SK-N-SH (cell line): ENCODE measurements around the gene AGO3. TPM values are rescaled to one million over a fixed set of nuclear protein-coding genes. Genes with fewer than 3 reads are reported as not detected.
A peak's percentile ranks its signal among the peaks of the same experiment; 100 is the strongest.

Experiments
- CTCF ChIA-PET: fragments of 300-600, 350-600 bp; formaldehyde crosslinking; extraction: SDS; loops from one replicate; lab custom pipeline; 2021; lab: Yijun Ruan, JAX
- POLR2A ChIA-PET: fragments of 350-600 bp; sonication (Branson Sonifier 250); formaldehyde crosslinking; extraction: SDS; loops from one replicate; lab custom pipeline; 2020; ENCODE audit warnings: antibody characterized with exemption, inconsistent platforms; lab: Yijun Ruan, JAX
- DNase-seq: peaks from one replicate; pipeline ENCODE4 v3.0.0; 2012
- H2AFZ ChIP-seq: fragments of 200-600 bp; sonication (generic); 2 replicates; pipeline ENCODE4 v1.8.1; 2016; ENCODE audit warnings: antibody characterized with exemption, mild to moderate bottlenecking, low read depth
- H3F3A ChIP-seq: fragments of 200-600 bp; sonication (generic); replicated peaks from 2 replicates; pipeline ENCODE3; 2016; ENCODE audit warnings: antibody characterized with exemption, mild to moderate bottlenecking; ENCODE audit not compliant: insufficient read depth
- H3K27ac ChIP-seq, 2 experiments: fragments of 200-500 bp in 1 of 2; fragments of 200-600 bp in 1 of 2; sonication (Bioruptor generic) in 1 of 2; sonication (generic), shearing (Covaris generic) in 1 of 2; 2 replicates each; pipeline versions ENCODE4 v1.5.1 to v1.6.1; 2014 to 2016; ENCODE audit warnings: low read depth in 2 of 2, inconsistent platforms in 1 of 2, low read length in 1 of 2, mild to moderate bottlenecking in 1 of 2, mixed read lengths in 1 of 2
- H3K27me3 ChIP-seq: fragments of 200-600 bp; sonication (generic), shearing (Covaris generic); 2 replicates; pipeline ENCODE4 v1.6.1; 2016; ENCODE audit warnings: mixed run types; ENCODE audit not compliant: insufficient read depth
- H3K36me3 ChIP-seq, 2 experiments: fragments of 200-500 bp in 1 of 2; fragments of 200-600 bp in 1 of 2; sonication (Bioruptor generic) in 1 of 2; sonication (generic) in 1 of 2; replicated peaks in 1 of 2; 2 replicates each; pipeline versions ENCODE3 to v1.5.1; 2014 to 2016; ENCODE audit warnings: low read length in 1 of 2, mild to moderate bottlenecking in 1 of 2; ENCODE audit not compliant: insufficient read depth in 2 of 2, control insufficient read depth in 1 of 2
- H3K4me1 ChIP-seq, 2 experiments: fragments of 200-500 bp in 1 of 2; fragments of 200-600 bp in 1 of 2; sonication (Bioruptor generic) in 1 of 2; sonication (generic), shearing (Covaris generic) in 1 of 2; 2 replicates each; pipeline versions ENCODE4 v1.5.1 to v1.6.1; 2014 to 2016; ENCODE audit warnings: low read depth in 1 of 2, low read length in 1 of 2, mixed run types in 1 of 2; ENCODE audit not compliant: insufficient read depth in 2 of 2, control insufficient read depth in 1 of 2
- H3K4me2 ChIP-seq: fragments of 200-600 bp; sonication (generic), shearing (Covaris generic); 2 replicates; pipeline ENCODE4 v1.6.1; 2017; ENCODE audit warnings: mixed run types
- H3K4me3 ChIP-seq, 2 experiments: fragments of 200-500 bp in 1 of 2; fragments of 200-600 bp in 1 of 2; sonication (Bioruptor generic) in 1 of 2; sonication (generic), shearing (Covaris generic) in 1 of 2; 2 replicates each; pipeline versions ENCODE4 v1.5.1 to v1.8.1; 2014 to 2016; ENCODE audit warnings: low read depth in 2 of 2, inconsistent platforms in 1 of 2, low read length in 1 of 2, mild to moderate bottlenecking in 1 of 2, mixed read lengths in 1 of 2, moderate library complexity in 1 of 2
- H3K79me2 ChIP-seq: fragments of 200-600 bp; sonication (generic); 2 replicates; pipeline ENCODE4 v1.8.1; 2017; ENCODE audit warnings: mild to moderate bottlenecking; ENCODE audit not compliant: insufficient read depth
- H3K9ac ChIP-seq: fragments of 200-600 bp; sonication (generic); 2 replicates; pipeline ENCODE4 v1.6.1; 2017; ENCODE audit warnings: mixed run types
- H3K9me2 ChIP-seq: fragments of 200-600 bp; sonication (generic); 2 replicates; pipeline ENCODE4 v1.6.1; 2017; ENCODE audit warnings: mixed run types
- H3K9me3 ChIP-seq: fragments of 200-600 bp; sonication (generic); 2 replicates; pipeline ENCODE4 v1.6.1; 2017; ENCODE audit warnings: mixed run types, mild to moderate bottlenecking, moderate library complexity
- H4K20me1 ChIP-seq: fragments of 200-600 bp; sonication (generic); 2 replicates; pipeline ENCODE4 v1.6.1; 2017; ENCODE audit warnings: mild to moderate bottlenecking, mixed run types; ENCODE audit not compliant: insufficient read depth
- CHD2 ChIP-seq: fragments of 150-350 bp; IDR thresholded peaks from 2 replicates; pipeline ENCODE4 v1.6.1; 2018; ENCODE audit warnings: low read length; ENCODE audit not compliant: partially characterized antibody
- ELF1 ChIP-seq: IDR thresholded peaks from 2 replicates; pipeline ENCODE4 v1.4.0; 2012
- FOSL2 ChIP-seq: IDR thresholded peaks from 2 replicates; pipeline ENCODE4 v1.4.0; 2012; ENCODE audit warnings: low read depth, mild to moderate bottlenecking, moderate library complexity, borderline replicate concordance
- FOXJ3 ChIP-seq: sonication (generic); formaldehyde crosslinking; IDR thresholded peaks from 2 replicates; pipeline ENCODE4 v1.5.1; 2020; ENCODE audit warnings: mild to moderate bottlenecking, missing genetic modification reagents
- FOXM1 ChIP-seq: IDR thresholded peaks from 2 replicates; pipeline ENCODE4 v1.4.0; 2012; ENCODE audit warnings: low read depth, mild to moderate bottlenecking
- GABPA ChIP-seq: IDR thresholded peaks from 2 replicates; pipeline ENCODE4 v1.4.0; 2012; ENCODE audit warnings: low read depth, mild to moderate bottlenecking
- GATA2 ChIP-seq: sonication (generic); formaldehyde crosslinking; IDR thresholded peaks from 2 replicates; pipeline ENCODE4 v1.5.0; 2020; ENCODE audit warnings: mild to moderate bottlenecking, missing genetic modification reagents
- JUND ChIP-seq: IDR thresholded peaks from 2 replicates; pipeline ENCODE4 v1.4.0; 2012
- MEF2A ChIP-seq: IDR thresholded peaks from 2 replicates; pipeline ENCODE4 v1.4.0; 2012; ENCODE audit warnings: low read depth, borderline replicate concordance
- MXI1 ChIP-seq: IDR thresholded peaks from 2 replicates; pipeline ENCODE4 v1.6.1; 2012; ENCODE audit warnings: mild to moderate bottlenecking, low read depth, low read length, improper control_type of control experiment
- NFIC ChIP-seq: IDR thresholded peaks from 2 replicates; pipeline ENCODE4 v1.4.0; 2012; ENCODE audit warnings: borderline replicate concordance
- NRF1 ChIP-seq: IDR thresholded peaks from 2 replicates; pipeline ENCODE4 v1.6.1; 2012; ENCODE audit warnings: low read depth, mild to moderate bottlenecking, low read length
- RCOR1 ChIP-seq: fragments of 150-350 bp; IDR thresholded peaks from 2 replicates; pipeline ENCODE4 v1.6.1; 2017; ENCODE audit warnings: antibody characterized with exemption, low read length
- RFX5 ChIP-seq: IDR thresholded peaks from 2 replicates; pipeline ENCODE4 v1.6.1; 2012; ENCODE audit warnings: mild to moderate bottlenecking, improper control_type of control experiment, low read length
- RXRA ChIP-seq: IDR thresholded peaks from 2 replicates; pipeline ENCODE4 v1.4.0; 2012; ENCODE audit warnings: low read depth, mild to moderate bottlenecking, borderline replicate concordance
- TAF1 ChIP-seq: IDR thresholded peaks from 2 replicates; pipeline ENCODE4 v1.6.1; 2012; ENCODE audit warnings: low read depth, mild to moderate bottlenecking, low read length, moderate library complexity, borderline replicate concordance
- WGBS: methylation state at CpG from one replicate; pipeline ENCODE4 v1.1.6; 2017; ENCODE audit warnings: low lambda C conversion rate; 5-methylcytosine and 5-hydroxymethylcytosine counted together
- polyA plus RNA-seq, 3 experiments: library from polyadenylated mRNA; depleted of rRNA; stranded (reverse); fragments of >200 nt; gene quantifications; 2 replicates each; pipeline ENCODE4 v1.2.3, GENCODE V29; 2012
- TF ChIP-seq, protein P1 (sequence below): fragments of 150-350 bp; IDR thresholded peaks from 2 replicates; pipeline ENCODE4 v1.6.1; 2017; ENCODE audit warnings: antibody characterized with exemption, low read length, low read depth, borderline replicate concordance
- TF ChIP-seq, protein P2 (sequence below): IDR thresholded peaks from 2 replicates; pipeline ENCODE4 v1.4.0; 2012; ENCODE audit warnings: low read depth, borderline replicate concordance
- TF ChIP-seq, protein P3 (sequence below): fragments of 200-600 bp; sonication (generic); IDR thresholded peaks from 2 replicates; pipeline ENCODE4 v1.6.1; 2017; ENCODE audit warnings: antibody characterized with exemption, mild to moderate bottlenecking, moderate library complexity
- TF ChIP-seq, protein P4 (sequence below): IDR thresholded peaks from 2 replicates; pipeline ENCODE4 v1.4.0; 2012; ENCODE audit warnings: low read depth
- TF ChIP-seq, protein P5 (sequence below): IDR thresholded peaks from 2 replicates; pipeline ENCODE4 v1.4.0; 2012; ENCODE audit warnings: low read depth, borderline replicate concordance

Gene AGO3
- polyA plus RNA-seq, 1 of the 3 experiments (the other 2 are of a cell fraction): 6.7 TPM

DNA sequence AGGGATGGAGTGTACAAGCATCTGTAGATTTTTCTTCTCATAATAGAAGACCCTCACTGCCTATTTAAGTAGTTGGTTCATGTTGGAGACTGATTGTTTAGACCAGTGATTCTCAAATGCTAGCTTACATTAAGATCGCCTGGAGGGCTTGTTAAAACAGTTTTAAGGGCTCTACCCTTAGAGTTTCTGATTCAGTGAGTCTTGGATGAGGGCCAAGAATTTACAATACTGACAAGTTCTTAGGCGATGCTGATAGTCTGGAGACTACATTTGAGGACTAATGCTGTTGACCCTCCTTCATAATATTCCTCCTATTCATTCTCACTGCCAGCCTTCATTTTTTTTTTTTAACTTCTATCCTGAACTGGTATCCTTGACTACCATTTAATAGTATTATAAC, 15.2 kb upstream of the AGO3 start:
- Histone ChIP-seq H3K36me3 (peaks cover 61 to 80% of the 10 kb centered on the region in 2 experiments), H4K20me1 (no peaks in the 10 kb centered on the region), H3K4me2 (no peak overlapping the region), H3K9ac (no peak overlapping the region), H3K9me2 (no peaks in the 10 kb centered on the region), H2AFZ (no peak overlapping the region), H3K27me3 (no peaks in the 10 kb centered on the region), H3K79me2 (no peaks in the 10 kb centered on the region), H3K9me3 (no peaks in the 10 kb centered on the region)
- 91% methylated on average over 2 of the region's 2 CpGs for WGBS
- ChIA-PET POLR2A (no interaction called here), CTCF (interaction anchor here (1.0 kb wide), 1 partner anchor 219 kb away, joined by 3 read pairs; no protein-coding TSS in a partner anchor)
- TF ChIP-seq, protein P1, sequence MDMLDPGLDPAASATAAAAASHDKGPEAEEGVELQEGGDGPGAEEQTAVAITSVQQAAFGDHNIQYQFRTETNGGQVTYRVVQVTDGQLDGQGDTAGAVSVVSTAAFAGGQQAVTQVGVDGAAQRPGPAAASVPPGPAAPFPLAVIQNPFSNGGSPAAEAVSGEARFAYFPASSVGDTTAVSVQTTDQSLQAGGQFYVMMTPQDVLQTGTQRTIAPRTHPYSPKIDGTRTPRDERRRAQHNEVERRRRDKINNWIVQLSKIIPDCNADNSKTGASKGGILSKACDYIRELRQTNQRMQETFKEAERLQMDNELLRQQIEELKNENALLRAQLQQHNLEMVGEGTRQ: no peak
- no peak for TF ChIP-seq RFX5
- TF ChIP-seq FOSL2: no peak
- no peak for TF ChIP-seq NRF1
- TF ChIP-seq NFIC: no peak
- TF ChIP-seq, protein P2, sequence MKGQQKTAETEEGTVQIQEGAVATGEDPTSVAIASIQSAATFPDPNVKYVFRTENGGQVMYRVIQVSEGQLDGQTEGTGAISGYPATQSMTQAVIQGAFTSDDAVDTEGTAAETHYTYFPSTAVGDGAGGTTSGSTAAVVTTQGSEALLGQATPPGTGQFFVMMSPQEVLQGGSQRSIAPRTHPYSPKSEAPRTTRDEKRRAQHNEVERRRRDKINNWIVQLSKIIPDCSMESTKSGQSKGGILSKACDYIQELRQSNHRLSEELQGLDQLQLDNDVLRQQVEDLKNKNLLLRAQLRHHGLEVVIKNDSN: no peak
- TF ChIP-seq, all 33 proteins: peak for 0
- Histone ChIP-seq H3K4me3 (no peak overlapping the region), H3K4me1 (no peaks in the 10 kb centered on the region), H3F3A (no peaks in the 10 kb centered on the region), H3K27ac (no peak overlapping the region)
- no peak for DNase-seq

DNA sequence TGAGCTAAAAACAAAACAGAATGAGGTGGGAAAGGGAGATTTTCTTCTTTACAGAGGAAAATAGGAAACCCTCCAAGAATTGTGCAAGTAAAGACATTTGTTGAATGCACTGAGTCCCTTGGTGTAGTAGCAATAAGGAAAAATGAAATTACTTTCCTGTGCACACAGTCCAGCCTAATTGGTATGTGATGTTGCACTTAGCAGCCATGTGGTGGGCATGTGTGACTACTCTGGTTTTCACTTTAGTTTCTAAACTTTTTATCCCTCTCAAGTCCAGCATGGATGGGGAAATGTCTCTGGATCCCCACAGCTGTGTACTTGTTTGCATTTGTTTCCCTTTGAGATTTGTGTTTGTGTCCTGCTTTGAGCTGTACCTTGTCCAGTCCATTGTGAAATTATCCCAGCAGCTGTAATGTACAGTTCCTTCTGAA, 7.1 kb upstream of the AGO3 start:
- H3K79me2 ChIP-seq: no peaks in the 10 kb centered on the region
- no peak overlapping the region for H3K4me3 ChIP-seq
- no peaks in the 10 kb centered on the region for H3F3A ChIP-seq
- no peak overlapping the region for H3K4me2 ChIP-seq
- H3K27ac ChIP-seq: peak overlapping the region in 1 of 2 experiments; percentile 28; a peak in 1 of 4 replicates
- no peaks in the 10 kb centered on the region for H3K9me2 ChIP-seq
- H3K4me1 ChIP-seq: peaks cover 0 to 6% of the 10 kb centered on the region in 2 experiments; a peak in 1 of 4 replicates
- H3K27me3 ChIP-seq: no peaks in the 10 kb centered on the region
- DNase-seq: no peak
- H2AFZ ChIP-seq: no peak overlapping the region
- ChIA-PET CTCF (interaction anchor here (2.1 kb wide), 1 partner anchor 40 kb away, joined by 9 read pairs; the partner anchor contains the start of gene AGO1), POLR2A (no interaction called here)
- no peak overlapping the region for H3K9ac ChIP-seq
- no peaks in the 10 kb centered on the region for H3K9me3 ChIP-seq
- H4K20me1 ChIP-seq: no peaks in the 10 kb centered on the region
- H3K36me3 ChIP-seq: peaks cover 17 to 47% of the 10 kb centered on the region in 2 experiments
- no peak for TF ChIP-seq JUND
- TF ChIP-seq, protein P1: no peak
- TF ChIP-seq, protein P3, sequence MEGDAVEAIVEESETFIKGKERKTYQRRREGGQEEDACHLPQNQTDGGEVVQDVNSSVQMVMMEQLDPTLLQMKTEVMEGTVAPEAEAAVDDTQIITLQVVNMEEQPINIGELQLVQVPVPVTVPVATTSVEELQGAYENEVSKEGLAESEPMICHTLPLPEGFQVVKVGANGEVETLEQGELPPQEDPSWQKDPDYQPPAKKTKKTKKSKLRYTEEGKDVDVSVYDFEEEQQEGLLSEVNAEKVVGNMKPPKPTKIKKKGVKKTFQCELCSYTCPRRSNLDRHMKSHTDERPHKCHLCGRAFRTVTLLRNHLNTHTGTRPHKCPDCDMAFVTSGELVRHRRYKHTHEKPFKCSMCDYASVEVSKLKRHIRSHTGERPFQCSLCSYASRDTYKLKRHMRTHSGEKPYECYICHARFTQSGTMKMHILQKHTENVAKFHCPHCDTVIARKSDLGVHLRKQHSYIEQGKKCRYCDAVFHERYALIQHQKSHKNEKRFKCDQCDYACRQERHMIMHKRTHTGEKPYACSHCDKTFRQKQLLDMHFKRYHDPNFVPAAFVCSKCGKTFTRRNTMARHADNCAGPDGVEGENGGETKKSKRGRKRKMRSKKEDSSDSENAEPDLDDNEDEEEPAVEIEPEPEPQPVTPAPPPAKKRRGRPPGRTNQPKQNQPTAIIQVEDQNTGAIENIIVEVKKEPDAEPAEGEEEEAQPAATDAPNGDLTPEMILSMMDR: no peak
- TF ChIP-seq TAF1: no peak
- no peak for TF ChIP-seq FOXM1
- no peak for TF ChIP-seq GATA2
- no peak for TF ChIP-seq FOXJ3
- TF ChIP-seq CHD2: no peak
- TF ChIP-seq RXRA: no peak
- TF ChIP-seq, protein P4, sequence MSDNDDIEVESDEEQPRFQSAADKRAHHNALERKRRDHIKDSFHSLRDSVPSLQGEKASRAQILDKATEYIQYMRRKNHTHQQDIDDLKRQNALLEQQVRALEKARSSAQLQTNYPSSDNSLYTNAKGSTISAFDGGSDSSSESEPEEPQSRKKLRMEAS: no peak
- TF ChIP-seq RFX5: no peak
- TF ChIP-seq, protein P5, sequence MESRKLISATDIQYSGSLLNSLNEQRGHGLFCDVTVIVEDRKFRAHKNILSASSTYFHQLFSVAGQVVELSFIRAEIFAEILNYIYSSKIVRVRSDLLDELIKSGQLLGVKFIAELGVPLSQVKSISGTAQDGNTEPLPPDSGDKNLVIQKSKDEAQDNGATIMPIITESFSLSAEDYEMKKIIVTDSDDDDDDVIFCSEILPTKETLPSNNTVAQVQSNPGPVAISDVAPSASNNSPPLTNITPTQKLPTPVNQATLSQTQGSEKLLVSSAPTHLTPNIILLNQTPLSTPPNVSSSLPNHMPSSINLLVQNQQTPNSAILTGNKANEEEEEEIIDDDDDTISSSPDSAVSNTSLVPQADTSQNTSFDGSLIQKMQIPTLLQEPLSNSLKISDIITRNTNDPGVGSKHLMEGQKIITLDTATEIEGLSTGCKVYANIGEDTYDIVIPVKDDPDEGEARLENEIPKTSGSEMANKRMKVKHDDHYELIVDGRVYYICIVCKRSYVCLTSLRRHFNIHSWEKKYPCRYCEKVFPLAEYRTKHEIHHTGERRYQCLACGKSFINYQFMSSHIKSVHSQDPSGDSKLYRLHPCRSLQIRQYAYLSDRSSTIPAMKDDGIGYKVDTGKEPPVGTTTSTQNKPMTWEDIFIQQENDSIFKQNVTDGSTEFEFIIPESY: no peak
- no peak for TF ChIP-seq NFIC
- no peak for TF ChIP-seq MEF2A
- no peak for TF ChIP-seq GABPA
- TF ChIP-seq MXI1: no peak
- no peak for TF ChIP-seq RCOR1
- TF ChIP-seq NRF1: no peak
- no peak for TF ChIP-seq ELF1
